Left ventricle myocardium inferior (tissue), 1 donor: ENCODE measurements around the gene CCDC57. TPM values are rescaled to one million over a fixed set of nuclear protein-coding genes. Genes with fewer than 3 reads are reported as not detected.

Experiments
- DNase-seq: peaks from one replicate; pipeline ENCODE4 v3.0.0-alpha.2; 2020
- H3K27ac ChIP-seq: fragments of 200-600 bp; replicated peaks from 2 replicates; pipeline ENCODE4 v1.8.0; 2021
- H3K27me3 ChIP-seq: fragments of 200-600 bp; 2 replicates; pipeline ENCODE4 v1.8.0; 2021; ENCODE audit warnings: low read depth
- H3K36me3 ChIP-seq: fragments of 200-600 bp; 2 replicates; pipeline ENCODE4 v1.8.0; 2021
- H3K4me1 ChIP-seq: fragments of 200-600 bp; 2 replicates; pipeline ENCODE4 v1.8.0; 2021
- H3K4me3 ChIP-seq: fragments of 200-600 bp; 2 replicates; pipeline ENCODE4 v1.8.0; 2021; ENCODE audit warnings: mild to moderate bottlenecking, moderate library complexity
- H3K9me3 ChIP-seq: fragments of 200-600 bp; replicated peaks from 2 replicates; pipeline ENCODE4 v1.8.0; 2021
- intact Hi-C: fragments of 100-400 bp; cut with micrococcal nuclease; formaldehyde crosslinking; loops from one replicate; pipeline ENCODE4 v1.11.0; 2022
- total RNA-seq: library from RNA; stranded (reverse); fragmentation: NEBNext Ultra II Directional; extraction: Animal tissue kit (Norgen Biotek cat#: 25700); gene quantifications from one replicate; pipeline ENCODE4 v1.2.1, GENCODE V29; 2021
- TF ChIP-seq, protein P1 (sequence below): fragments of 200-600 bp; IDR thresholded peaks from 2 replicates; pipeline ENCODE4 v1.8.0; 2021; ENCODE audit warnings: antibody characterized with exemption, mild to moderate bottlenecking, borderline replicate concordance
- donor health status: DM: no; HTN: yes; CAD: no; lungs with severe emphysema.

Gene CCDC57
- total RNA-seq, 1 donor from 2014 or later = 8.1 TPM

DNA sequence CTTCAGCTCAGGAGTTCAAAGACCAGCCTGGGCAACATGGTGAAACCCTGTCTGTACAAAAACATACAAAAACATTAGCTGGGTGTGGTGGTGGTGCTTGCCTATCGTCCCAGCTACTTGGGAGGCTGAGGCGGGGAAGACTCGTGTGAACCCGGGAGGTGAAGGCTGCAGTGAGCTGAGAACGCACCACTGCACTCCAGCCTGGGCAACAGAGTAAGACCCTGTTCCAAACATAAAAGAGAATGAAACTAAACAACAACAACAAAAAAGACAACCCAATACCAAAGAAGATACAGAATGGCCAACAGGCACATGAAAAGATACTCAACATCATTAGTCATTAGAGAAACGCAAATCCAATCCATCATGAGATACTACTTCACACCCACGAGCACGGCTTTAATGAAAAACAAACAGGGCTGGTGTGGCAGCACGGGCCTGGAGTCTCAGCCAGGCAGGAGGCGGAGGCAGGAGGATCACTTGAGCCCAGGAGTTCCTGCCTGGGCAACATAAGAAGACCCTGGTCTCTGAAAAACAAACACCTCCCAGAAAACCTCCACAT lies 8.8 kb upstream of the CCDC57 start:
- Histone ChIP-seq H3K9me3 (no peaks in the 10 kb centered on the region), H3K4me1 (peaks cover 29% of the 10 kb centered on the region), H3K27me3 (no peaks in the 10 kb centered on the region), H3K4me3 (no peak overlapping the region), H3K36me3 (no peaks in the 10 kb centered on the region), H3K27ac (no peak overlapping the region)
- no peak for DNase-seq
- intact Hi-C loops = no loop called here
- TF ChIP-seq, protein P1, sequence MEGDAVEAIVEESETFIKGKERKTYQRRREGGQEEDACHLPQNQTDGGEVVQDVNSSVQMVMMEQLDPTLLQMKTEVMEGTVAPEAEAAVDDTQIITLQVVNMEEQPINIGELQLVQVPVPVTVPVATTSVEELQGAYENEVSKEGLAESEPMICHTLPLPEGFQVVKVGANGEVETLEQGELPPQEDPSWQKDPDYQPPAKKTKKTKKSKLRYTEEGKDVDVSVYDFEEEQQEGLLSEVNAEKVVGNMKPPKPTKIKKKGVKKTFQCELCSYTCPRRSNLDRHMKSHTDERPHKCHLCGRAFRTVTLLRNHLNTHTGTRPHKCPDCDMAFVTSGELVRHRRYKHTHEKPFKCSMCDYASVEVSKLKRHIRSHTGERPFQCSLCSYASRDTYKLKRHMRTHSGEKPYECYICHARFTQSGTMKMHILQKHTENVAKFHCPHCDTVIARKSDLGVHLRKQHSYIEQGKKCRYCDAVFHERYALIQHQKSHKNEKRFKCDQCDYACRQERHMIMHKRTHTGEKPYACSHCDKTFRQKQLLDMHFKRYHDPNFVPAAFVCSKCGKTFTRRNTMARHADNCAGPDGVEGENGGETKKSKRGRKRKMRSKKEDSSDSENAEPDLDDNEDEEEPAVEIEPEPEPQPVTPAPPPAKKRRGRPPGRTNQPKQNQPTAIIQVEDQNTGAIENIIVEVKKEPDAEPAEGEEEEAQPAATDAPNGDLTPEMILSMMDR = no peak

DNA sequence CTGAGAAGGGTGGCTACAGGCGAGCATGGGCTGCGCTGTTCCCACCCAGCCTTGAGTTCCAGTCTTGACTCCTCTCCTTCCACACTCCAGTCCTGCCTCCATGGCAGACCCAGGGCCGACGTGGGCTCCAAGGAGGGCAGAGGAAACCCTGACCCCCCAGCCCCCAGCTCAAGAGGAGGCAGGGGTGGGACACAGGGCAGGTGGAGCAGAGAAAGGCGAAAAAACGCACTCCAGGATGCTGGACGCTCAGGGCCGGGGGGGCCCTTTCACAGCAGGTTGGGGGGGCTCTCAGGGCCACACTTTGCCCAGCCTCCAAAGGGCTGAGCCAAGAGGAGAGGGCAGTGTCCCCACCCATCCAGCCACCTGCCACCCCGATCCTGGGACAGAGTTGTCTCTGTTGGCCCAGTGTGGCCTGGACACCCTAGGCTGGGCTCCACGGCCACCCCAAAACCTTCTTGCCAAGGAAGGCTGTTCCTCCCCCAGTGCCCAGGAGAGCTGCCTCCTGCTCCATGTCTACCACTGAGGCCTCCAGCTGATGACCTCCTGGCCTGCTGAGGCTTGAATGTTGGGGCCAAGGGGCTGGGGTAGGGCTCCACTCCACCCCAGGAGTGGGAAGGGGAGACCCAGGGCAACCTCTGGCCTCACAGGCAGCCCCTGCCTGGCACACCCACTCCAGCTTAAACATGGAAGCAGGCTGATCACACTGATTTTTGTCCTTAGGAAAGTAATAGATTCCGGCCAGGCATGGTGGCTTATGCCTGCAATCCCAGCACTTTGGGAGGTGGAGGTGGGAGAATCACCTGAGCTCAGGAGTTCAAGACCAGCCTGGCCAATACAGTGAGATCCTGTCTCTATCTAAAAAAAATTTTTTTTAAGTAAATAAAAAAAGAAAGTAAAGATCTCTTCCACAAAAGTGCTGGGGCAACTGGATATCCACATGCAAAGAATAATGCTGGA lies 7.4 kb upstream of the CCDC57 start:
- no peaks in the 10 kb centered on the region for H3K9me3 ChIP-seq
- H3K4me3 ChIP-seq = no peak overlapping the region
- intact Hi-C loops = no loop called here
- no peak overlapping the region for H3K27ac ChIP-seq
- H3K36me3 ChIP-seq = no peaks in the 10 kb centered on the region
- TF ChIP-seq, protein P1 = no peak
- DNase-seq = no peak
- H3K4me1 ChIP-seq = peaks cover 26% of the 10 kb centered on the region
- no peaks in the 10 kb centered on the region for H3K27me3 ChIP-seq

DNA sequence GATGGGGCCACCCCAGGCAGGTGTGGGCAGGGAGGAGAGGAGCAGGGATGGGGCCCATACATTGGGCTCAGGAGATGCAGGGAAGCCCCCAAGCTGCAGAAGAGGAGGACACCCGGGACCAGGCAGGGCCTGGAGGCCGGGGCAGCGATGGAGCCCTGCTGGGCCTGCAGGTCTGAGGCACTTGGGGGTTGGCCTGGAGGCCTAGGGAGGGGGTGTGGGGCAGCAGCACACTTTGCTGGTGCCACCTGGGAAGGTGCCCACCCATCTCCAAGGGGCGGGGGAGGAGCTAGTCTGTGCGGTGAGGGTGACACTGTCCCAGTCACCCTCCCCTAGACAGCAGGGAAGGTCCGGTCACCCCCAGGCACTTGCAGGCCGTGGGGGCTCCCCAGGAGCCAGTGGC lies 6.4 kb upstream of the CCDC57 start:
- Histone ChIP-seq H3K4me3 (no peak overlapping the region), H3K9me3 (no peaks in the 10 kb centered on the region), H3K4me1 (peaks cover 30% of the 10 kb centered on the region), H3K27me3 (no peaks in the 10 kb centered on the region), H3K36me3 (no peaks in the 10 kb centered on the region), H3K27ac (no peak overlapping the region)
- intact Hi-C loops = no loop called here
- no peak for DNase-seq
- TF ChIP-seq, protein P1 = no peak

DNA sequence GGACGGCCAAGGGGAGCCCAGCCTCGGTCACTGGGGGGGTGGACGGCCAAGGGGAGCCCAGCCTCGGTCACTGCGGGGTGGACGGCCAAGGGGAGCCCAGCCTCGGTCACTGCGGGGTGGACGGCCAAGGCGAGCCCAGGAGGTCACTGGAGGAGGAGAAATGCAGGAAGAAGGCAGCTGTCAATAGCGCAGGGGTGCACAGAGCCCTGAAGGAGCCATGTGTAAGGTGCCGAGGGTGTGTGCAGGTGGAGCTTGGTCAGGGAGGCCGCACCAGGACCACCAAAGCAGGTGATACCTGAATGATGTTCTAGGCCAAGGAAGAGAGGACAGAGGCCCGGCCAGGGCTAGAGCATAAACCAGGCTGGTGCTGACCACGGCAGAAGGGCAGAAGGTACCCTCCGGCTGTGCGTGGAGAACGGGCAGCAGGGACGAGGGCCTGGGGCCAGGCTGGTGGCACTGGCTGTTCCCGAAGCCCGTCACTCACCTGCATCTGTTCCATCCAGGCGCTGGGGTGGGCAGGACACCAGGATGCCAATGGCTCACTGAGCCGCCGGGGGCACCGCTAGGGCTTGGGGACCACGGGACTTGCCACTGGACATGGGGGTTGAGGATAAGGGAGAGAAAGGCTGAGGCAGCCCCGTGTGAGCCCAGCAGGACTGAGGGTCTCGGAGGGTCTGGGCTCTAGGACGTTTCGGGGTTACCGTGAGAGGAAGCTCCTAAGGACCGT lies 5.9 kb upstream of the CCDC57 start:
- no peak overlapping the region for H3K27ac ChIP-seq
- DNase-seq = no peak
- H3K9me3 ChIP-seq = no peaks in the 10 kb centered on the region
- no peaks in the 10 kb centered on the region for H3K27me3 ChIP-seq
- TF ChIP-seq, protein P1 = no peak
- no peak overlapping the region for H3K4me3 ChIP-seq
- H3K36me3 ChIP-seq = no peaks in the 10 kb centered on the region
- peaks cover 33% of the 10 kb centered on the region for H3K4me1 ChIP-seq
- intact Hi-C loops = no loop called here

DNA sequence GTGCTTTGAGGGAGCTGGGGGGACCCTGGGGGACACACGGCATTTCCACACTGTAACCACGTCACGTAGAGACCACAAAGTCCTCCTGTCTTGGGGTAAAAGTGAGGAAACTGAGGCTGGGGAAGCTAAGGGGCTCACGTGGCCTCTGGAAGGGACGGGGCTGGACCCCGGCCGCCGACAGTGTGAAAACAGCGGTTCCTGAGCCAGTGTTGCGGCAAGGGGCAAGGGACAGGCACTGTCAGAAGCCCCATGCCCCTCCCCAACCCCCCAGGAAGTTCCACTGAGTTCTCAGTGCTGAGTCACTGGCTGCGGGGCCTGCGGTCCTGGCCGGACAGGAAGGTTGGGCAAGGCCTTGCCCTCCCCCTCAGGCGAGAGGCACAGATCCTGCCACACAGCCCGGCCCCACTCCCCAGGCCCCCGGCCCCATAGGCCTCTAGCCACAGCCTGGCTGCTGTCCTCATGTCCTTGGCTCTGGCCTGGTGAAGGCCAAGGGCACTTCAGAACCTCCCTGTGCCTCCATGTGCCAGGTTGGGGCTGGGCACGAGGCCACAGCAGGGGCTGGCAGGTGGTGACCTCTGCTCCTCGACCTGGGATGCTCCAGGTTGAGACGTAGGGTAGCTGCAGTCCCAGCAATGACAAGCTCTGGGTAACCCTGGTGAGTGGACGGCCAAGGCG lies 5.0 kb upstream of the CCDC57 start:
- no peaks in the 10 kb centered on the region for H3K36me3 ChIP-seq
- peaks cover 40% of the 10 kb centered on the region for H3K4me1 ChIP-seq
- H3K4me3 ChIP-seq = no peak overlapping the region
- peak overlapping the region; percentile 67 for H3K27ac ChIP-seq
- H3K9me3 ChIP-seq = no peaks in the 10 kb centered on the region
- TF ChIP-seq, protein P1 = no peak
- peak; percentile 60 for DNase-seq
- no peaks in the 10 kb centered on the region for H3K27me3 ChIP-seq
- intact Hi-C loops = no loop called here
